Fibroblast of lung (primary cell): ENCODE measurements around the gene NUB1.

Experiments used
- EZH2 ChIP-seq: IDR thresholded peaks from 2 replicates; pipeline ENCODE4 v1.5.1; 2012; ENCODE audit warnings: low read length, control low read depth, mild to moderate bottlenecking; ENCODE audit errors: missing control alignments
- TF ChIP-seq, protein P1 (sequence below), 2 donors: IDR thresholded peaks in 1 of 2; conservative IDR thresholded peaks in 1 of 2; 1 replicate in 1 of 2; 2 replicates in 1 of 2; pipeline ENCODE4 v1.5.1; 2011 to 2012; ENCODE audit warnings: low read length in 2 of 2, control low read depth in 1 of 2, inconsistent platforms in 1 of 2, low read depth in 1 of 2, mild to moderate bottlenecking in 1 of 2

GRCh38 chr7:151312831-151313809 lies 28.5 kb upstream of the NUB1 start:
- TF ChIP-seq, protein P1, sequence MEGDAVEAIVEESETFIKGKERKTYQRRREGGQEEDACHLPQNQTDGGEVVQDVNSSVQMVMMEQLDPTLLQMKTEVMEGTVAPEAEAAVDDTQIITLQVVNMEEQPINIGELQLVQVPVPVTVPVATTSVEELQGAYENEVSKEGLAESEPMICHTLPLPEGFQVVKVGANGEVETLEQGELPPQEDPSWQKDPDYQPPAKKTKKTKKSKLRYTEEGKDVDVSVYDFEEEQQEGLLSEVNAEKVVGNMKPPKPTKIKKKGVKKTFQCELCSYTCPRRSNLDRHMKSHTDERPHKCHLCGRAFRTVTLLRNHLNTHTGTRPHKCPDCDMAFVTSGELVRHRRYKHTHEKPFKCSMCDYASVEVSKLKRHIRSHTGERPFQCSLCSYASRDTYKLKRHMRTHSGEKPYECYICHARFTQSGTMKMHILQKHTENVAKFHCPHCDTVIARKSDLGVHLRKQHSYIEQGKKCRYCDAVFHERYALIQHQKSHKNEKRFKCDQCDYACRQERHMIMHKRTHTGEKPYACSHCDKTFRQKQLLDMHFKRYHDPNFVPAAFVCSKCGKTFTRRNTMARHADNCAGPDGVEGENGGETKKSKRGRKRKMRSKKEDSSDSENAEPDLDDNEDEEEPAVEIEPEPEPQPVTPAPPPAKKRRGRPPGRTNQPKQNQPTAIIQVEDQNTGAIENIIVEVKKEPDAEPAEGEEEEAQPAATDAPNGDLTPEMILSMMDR (conservative IDR thresholded peaks at IDR 0.05 in 1 of 2, IDR thresholded peaks at IDR 0.05 in 1 of 2; ENCODE audit: low read depth in 1 of 2, low read length in 2 of 2) = no peak
- no peak for TF ChIP-seq EZH2
